ENCODE measurements around the gene SCLT1.
"Not testable (repeated sequence)": the region's sequence is repeated elsewhere in the genome, so short reads cannot be mapped to it uniquely, and the experiment has no call there.

Gene SCLT1

DNA sequence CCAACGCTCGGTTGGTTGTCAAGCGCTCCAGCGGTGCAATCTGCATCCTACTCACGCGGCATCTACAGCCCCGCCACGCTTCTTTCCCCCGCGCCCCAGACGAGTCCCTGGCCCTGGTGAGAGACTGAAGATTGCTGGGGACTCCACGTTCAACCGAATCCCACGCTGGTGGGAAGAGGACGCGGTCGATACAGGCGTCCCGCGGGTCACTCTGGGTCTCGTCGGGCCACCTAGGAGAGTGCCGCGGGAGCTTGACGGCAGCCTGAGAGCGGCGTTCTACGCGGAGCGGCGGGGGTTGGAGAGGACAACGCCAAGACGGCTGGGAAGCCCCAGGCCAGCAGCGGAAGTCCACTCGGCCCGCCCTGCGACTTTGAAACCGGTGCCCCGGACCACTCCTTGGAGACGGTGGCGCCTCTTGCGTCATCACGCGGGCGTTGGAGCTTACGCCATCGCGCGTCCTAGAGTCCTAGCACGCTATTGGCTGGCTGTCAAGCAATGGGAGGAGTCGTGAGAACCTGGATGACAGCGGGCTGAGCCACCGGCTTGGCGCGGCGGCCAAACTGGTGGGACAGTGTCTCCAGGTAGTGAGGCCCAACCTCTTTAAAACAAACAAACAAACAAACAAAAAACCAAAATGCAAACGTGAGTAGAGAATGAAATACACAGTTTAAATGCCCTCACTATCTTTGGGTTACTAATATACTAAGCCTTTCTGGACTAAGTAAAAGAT is at the start of gene SCLT1:
SCLT1 (minus strand) TSS at position 349 of the 730 bp plus-strand sequence. CDS start 436 bp downstream, outside the sequence.
- H3K4me3 ChIP-seq = peak within 1 kb of the TSS; percentile 80
- H3K4me1 ChIP-seq = peaks cover 32% of the 10 kb centered on the region
- peaks cover 14% of the 10 kb centered on the region; the same call in 1 of the 2 replicates for H4K20me1 ChIP-seq
- TF ChIP-seq Cebpa-rat (IDR thresholded peaks at IDR 0.05) = peak; percentile 98
- no peaks in the 10 kb centered on the region for H3K27me3 ChIP-seq
- peak within 1 kb of the TSS; percentile 87 for H3K27ac ChIP-seq
- peak within 1 kb of the TSS; percentile 79 for H3K4me2 ChIP-seq
- no peaks in the 10 kb centered on the region for H3K36me3 ChIP-seq
- H3K9ac ChIP-seq = peak within 1 kb of the TSS; percentile 88
- no peaks in the 10 kb centered on the region for H3K9me3 ChIP-seq

DNA sequence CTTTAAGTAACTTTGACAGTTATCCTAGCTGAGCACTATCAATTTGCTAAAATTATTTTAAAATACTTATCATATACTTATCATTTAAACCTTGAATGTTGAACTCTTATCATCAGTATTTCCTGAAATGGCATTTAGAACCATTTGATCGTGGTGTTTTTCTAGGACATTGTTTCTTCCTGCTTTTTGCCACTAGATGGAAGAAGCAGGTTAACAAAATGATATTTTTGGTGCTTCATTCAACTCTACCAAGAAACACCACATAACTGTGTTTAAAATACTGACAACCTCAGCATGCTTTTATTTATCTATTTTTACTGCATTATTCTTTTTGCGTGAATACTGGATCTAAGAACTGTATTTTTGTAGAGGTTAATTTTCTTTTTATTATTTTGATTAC is 47.2 kb upstream of the SCLT1 start:
- Histone ChIP-seq H4K20me1 (no peaks in the 10 kb centered on the region), H3K9ac (no peak overlapping the region), H3K4me2 (no peak overlapping the region), H3K27ac (no peak overlapping the region), H3K9me3 (no peaks in the 10 kb centered on the region), H3K4me1 (no peaks in the 10 kb centered on the region), H3K36me3 (no peaks in the 10 kb centered on the region), H3K4me3 (no peak overlapping the region), H3K27me3 (no peaks in the 10 kb centered on the region)
- TF ChIP-seq Cebpa-rat (IDR thresholded peaks at IDR 0.05) = no peak

DNA sequence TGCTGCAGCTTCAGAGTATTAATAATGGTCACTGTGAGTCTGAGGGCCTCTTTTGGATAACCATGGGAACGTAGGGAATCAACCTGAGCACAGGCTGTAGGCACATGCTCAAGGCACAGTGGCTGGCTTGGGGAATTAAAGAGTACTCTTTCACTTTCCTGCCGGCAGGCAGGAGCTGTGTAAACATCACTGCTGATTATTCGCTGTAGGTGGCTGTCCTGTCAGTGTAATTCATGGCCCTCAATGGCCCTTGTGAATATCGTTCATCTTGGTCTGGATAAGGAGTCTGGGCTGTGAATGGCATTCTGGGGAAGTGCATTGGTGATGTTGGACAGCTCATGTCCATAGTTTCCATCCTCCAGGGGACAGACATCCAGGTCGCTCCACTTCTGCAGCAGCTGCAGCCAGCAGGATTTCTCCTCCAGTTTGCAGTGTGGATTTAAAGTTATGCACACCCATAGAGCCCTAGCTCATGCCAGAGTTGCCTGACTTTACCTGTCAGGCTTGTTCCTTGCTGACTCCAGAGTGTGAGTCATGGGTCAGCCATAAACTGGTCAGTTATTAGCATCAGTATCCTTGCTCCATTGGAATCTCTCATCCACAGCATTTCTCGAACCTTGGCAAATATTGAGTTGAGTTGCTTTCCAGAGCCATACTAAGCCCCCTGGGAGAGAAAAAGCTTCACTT is 45.6 kb upstream of the SCLT1 start:
- H3K4me1 ChIP-seq = no peaks in the 10 kb centered on the region
- no peaks in the 10 kb centered on the region for H4K20me1 ChIP-seq
- TF ChIP-seq Cebpa-rat (IDR thresholded peaks at IDR 0.05) = no peak
- no peaks in the 10 kb centered on the region for H3K36me3 ChIP-seq
- no peak overlapping the region for H3K4me2 ChIP-seq
- H3K27ac ChIP-seq = no peak overlapping the region
- no peaks in the 10 kb centered on the region for H3K27me3 ChIP-seq
- no peaks in the 10 kb centered on the region for H3K9me3 ChIP-seq
- H3K4me3 ChIP-seq = no peak overlapping the region
- no peak overlapping the region for H3K9ac ChIP-seq

DNA sequence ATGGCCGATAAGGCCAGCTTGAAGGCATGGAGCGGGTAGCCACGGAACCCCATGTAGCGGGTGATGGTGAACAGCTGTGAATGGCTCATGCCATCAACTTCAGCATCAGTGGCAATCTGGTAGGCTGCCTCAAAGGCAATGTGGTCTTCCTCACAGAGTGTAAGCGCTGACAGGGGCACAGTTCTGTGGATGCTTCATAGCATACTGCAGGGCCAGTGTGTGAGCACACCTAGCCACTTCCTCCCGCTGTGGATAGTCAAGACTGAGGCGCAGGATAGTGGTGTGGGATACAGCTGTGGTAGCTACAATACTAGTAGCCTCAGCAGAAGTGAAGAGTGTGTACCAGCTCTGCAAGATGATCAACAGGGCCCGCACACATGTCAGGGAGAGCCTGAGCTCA is 43.1 kb upstream of the SCLT1 start:
- Histone ChIP-seq H3K27ac (no peak overlapping the region), H4K20me1 (no peaks in the 10 kb centered on the region), H3K9ac (no peak overlapping the region), H3K4me2 (no peak overlapping the region), H3K9me3 (peaks cover 11% of the 10 kb centered on the region), H3K27me3 (no peaks in the 10 kb centered on the region), H3K4me1 (no peaks in the 10 kb centered on the region), H3K36me3 (no peaks in the 10 kb centered on the region), H3K4me3 (no peak overlapping the region)
- TF ChIP-seq Cebpa-rat (IDR thresholded peaks at IDR 0.05) = no peak

DNA sequence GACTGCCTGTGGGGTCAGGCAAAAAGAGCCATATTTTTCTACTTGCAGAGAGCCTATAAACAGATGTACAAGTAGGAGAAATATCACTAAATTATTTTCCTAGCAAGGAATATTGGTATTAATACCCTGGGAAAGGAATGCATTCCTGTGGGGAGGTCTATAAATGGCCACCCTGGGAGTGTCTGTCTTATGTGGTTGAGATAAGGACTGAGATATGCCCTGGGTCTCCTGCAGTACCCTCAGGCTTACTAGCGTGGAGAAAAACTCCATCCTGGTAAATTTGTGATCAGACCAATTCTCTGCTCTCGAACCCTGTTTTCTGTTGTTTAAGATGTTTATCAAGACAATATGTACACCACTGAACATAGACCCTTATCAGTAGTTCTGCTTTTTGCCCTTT is 38.0 kb upstream of the SCLT1 start:
- no peaks in the 10 kb centered on the region for H4K20me1 ChIP-seq
- no peak overlapping the region for H3K4me2 ChIP-seq
- H3K4me1 ChIP-seq = no peaks in the 10 kb centered on the region
- no peak overlapping the region for H3K27ac ChIP-seq
- no peak overlapping the region for H3K4me3 ChIP-seq
- TF ChIP-seq Cebpa-rat (IDR thresholded peaks at IDR 0.05) = no peak
- no peaks in the 10 kb centered on the region for H3K27me3 ChIP-seq
- H3K36me3 ChIP-seq = no peaks in the 10 kb centered on the region
- H3K9ac ChIP-seq = no peak overlapping the region
- peaks cover 15% of the 10 kb centered on the region for H3K9me3 ChIP-seq

DNA sequence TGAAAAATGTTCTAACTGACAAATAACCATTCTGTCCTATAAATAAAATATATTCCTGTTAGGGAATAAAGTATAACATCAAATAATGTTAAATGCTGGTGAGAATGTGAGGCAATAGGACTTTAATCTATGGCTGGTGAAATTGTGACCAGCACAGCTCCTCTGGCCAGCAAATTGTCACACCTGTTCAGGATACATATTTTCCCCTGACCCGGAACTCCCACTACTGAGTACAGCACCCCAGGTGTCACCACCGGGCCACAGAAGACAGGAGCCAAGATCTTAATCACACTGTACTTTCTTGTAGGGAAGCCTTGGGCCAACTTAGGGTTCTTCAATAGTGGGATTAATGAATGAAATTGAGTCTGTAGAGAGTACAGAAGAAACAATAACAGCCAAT is 35.8 kb upstream of the SCLT1 start:
- no peak for TF ChIP-seq Cebpa-rat (IDR thresholded peaks at IDR 0.05)
- no peaks in the 10 kb centered on the region for H3K4me1 ChIP-seq
- peaks cover 15% of the 10 kb centered on the region for H3K9me3 ChIP-seq
- no peak overlapping the region for H3K27ac ChIP-seq
- H4K20me1 ChIP-seq = no peaks in the 10 kb centered on the region
- no peak overlapping the region for H3K9ac ChIP-seq
- no peak overlapping the region for H3K4me2 ChIP-seq
- no peak overlapping the region for H3K4me3 ChIP-seq
- no peaks in the 10 kb centered on the region for H3K27me3 ChIP-seq
- H3K36me3 ChIP-seq = no peaks in the 10 kb centered on the region

DNA sequence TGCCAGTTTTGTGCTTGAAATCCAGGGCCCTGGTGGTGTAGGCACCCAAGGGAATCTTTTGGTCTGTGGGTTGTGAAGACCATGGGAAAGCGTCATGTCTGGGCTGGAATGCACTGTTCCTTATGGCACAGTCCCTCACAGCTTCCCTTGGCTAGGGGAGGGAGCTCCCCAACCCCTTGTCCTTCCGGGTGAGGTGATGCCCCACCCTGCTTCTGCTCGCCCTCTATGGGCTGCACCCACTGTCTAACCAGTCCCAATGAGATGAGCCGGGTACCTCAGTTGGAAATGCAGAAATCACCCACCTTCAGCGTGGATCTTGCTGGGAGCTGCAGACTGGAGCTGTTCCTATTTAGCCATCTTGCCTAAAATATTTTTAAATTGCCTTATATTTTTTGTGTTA is 33.3 kb upstream of the SCLT1 start:
- not testable (repeated sequence) for H3K9me3 ChIP-seq, H3K27ac ChIP-seq, H3K4me1 ChIP-seq, H3K4me2 ChIP-seq, H3K27me3 ChIP-seq, H3K9ac ChIP-seq, H3K36me3 ChIP-seq, H3K4me3 ChIP-seq, H4K20me1 ChIP-seq

DNA sequence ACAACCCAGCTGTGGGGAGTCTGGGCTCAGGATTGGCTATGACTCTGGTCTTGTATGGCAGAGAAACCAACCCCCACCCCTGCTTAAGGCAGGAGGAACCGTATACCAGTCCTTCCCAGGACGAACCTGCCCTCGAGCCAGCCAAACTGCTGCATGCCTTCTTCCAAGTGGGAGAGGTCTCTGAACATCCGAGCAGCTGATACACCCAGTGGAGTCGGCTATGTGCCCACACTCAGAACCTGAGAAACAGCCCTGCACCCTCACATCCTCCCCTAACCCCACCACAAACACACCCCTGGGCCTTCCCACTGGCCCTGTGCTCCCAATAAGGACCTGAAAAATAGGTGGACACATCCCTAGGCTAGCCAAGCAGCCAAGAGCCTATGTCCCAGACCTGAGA is 24.4 kb upstream of the SCLT1 start:
- no peak for TF ChIP-seq Cebpa-rat (IDR thresholded peaks at IDR 0.05)
- no peak overlapping the region for H3K4me3 ChIP-seq
- H4K20me1 ChIP-seq = no peaks in the 10 kb centered on the region
- H3K27me3 ChIP-seq = no peaks in the 10 kb centered on the region
- H3K9ac ChIP-seq = no peak overlapping the region
- no peak overlapping the region for H3K27ac ChIP-seq
- H3K4me1 ChIP-seq = no peaks in the 10 kb centered on the region
- no peaks in the 10 kb centered on the region for H3K36me3 ChIP-seq
- no peaks in the 10 kb centered on the region for H3K9me3 ChIP-seq
- H3K4me2 ChIP-seq = no peak overlapping the region

DNA sequence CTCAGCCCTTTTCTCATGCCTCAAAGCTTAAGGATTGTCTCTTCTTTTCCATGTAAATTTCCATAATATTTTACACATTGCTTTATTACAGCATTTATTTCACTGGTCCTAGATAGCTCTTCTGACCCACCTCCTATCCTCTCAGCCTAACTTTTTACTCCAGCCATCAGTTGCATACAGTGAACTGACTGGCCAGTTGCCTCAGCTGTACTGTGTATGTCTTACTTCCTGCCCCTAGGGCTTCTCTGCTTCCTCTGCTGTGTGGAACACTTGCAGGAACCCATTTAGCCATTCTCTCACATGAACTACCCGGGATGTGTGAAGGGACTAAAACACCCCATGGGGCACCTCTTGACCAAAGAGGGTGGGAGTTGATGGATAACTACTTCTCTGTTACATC is 20.6 kb upstream of the SCLT1 start:
- Histone ChIP-seq H4K20me1 (no peaks in the 10 kb centered on the region), H3K27ac (no peak overlapping the region), H3K4me3 (no peak overlapping the region), H3K27me3 (no peaks in the 10 kb centered on the region), H3K9me3 (no peaks in the 10 kb centered on the region), H3K4me1 (no peaks in the 10 kb centered on the region), H3K36me3 (no peaks in the 10 kb centered on the region), H3K9ac (no peak overlapping the region), H3K4me2 (no peak overlapping the region)
- no peak for TF ChIP-seq Cebpa-rat (IDR thresholded peaks at IDR 0.05)

DNA sequence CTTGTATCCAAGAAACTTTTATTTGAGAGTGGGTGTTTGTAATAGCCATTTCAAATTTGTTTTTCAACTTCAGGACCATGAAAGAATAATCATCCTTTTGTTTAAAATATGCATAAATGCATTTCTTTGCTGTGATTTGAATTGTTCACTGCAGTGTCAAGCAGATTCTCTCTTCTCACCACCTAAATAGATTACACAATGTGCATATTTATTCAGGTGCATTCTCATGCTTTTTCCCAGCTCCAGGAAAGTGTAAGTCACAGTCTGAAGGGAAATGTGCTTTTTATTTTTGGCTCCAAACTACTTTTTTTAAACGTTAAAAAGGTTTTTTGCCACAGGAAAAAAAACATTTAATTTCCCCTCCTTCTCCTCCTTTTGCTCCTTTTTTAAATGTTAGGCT is 20.1 kb upstream of the SCLT1 start:
- no peak for TF ChIP-seq Cebpa-rat (IDR thresholded peaks at IDR 0.05)

More for the DNA sequence above, 20.1 kb upstream of the SCLT1 start:
- no peak overlapping the region for H3K4me3 ChIP-seq
- no peak overlapping the region for H3K27ac ChIP-seq
- no peak overlapping the region for H3K4me2 ChIP-seq
- H3K36me3 ChIP-seq = no peaks in the 10 kb centered on the region
- H3K9ac ChIP-seq = no peak overlapping the region
- no peaks in the 10 kb centered on the region for H4K20me1 ChIP-seq
- no peaks in the 10 kb centered on the region for H3K4me1 ChIP-seq
- H3K27me3 ChIP-seq = no peaks in the 10 kb centered on the region
- no peaks in the 10 kb centered on the region for H3K9me3 ChIP-seq

All from BLaER1 (cell line).